H9 (cell line): ENCODE results near the gene FMO5. TPM values are rescaled to one million over a fixed set of nuclear protein-coding genes. Genes with fewer than 3 reads are reported as not detected.

ENCODE experiments used
- DNase-seq: peaks from one replicate; pipeline ENCODE4 v3.0.0-alpha.2; 2017
- H2AFZ ChIP-seq: one replicate; pipeline ENCODE4 v1.6.1; 2013; ENCODE audit warnings: mild to moderate bottlenecking, low read length, control low read depth, moderate library complexity
- H2AK5ac ChIP-seq: 2 replicates; pipeline ENCODE4 v1.6.1; 2013; ENCODE audit warnings: low read length, control low read depth, mixed read lengths; ENCODE audit not compliant: insufficient read length
- H2BK120ac ChIP-seq: one replicate; pipeline ENCODE4 v1.6.1; 2013; ENCODE audit warnings: low read depth, mild to moderate bottlenecking, low read length, control low read depth, inconsistent platforms; ENCODE audit not compliant: poor library complexity, severe bottlenecking
- H2BK12ac ChIP-seq: 2 replicates; pipeline ENCODE4 v1.6.1; 2013; ENCODE audit warnings: low read length, control low read depth, mixed read lengths, low read depth; ENCODE audit not compliant: insufficient read length
- H2BK15ac ChIP-seq: 2 replicates; pipeline ENCODE4 v1.6.1; 2013; ENCODE audit warnings: low read depth, low read length, control low read depth
- H2BK20ac ChIP-seq: one replicate; pipeline ENCODE4 v1.6.1; 2013; ENCODE audit warnings: low read depth, mild to moderate bottlenecking, low read length, control low read depth, inconsistent platforms; ENCODE audit not compliant: poor library complexity, severe bottlenecking
- H2BK5ac ChIP-seq: 2 replicates; pipeline ENCODE4 v1.6.1; 2013; ENCODE audit warnings: low read length, control low read depth, mixed read lengths; ENCODE audit not compliant: insufficient read length
- H3K14ac ChIP-seq: 2 replicates; pipeline ENCODE4 v1.6.1; 2013; ENCODE audit warnings: low read length, control low read depth; ENCODE audit not compliant: insufficient read depth
- H3K18ac ChIP-seq: 2 replicates; pipeline ENCODE4 v1.6.1; 2013; ENCODE audit warnings: low read depth, mild to moderate bottlenecking, mixed read lengths, low read length, control low read depth; ENCODE audit not compliant: insufficient read length
- H3K23ac ChIP-seq: 2 replicates; pipeline ENCODE4 v1.6.1; 2013; ENCODE audit warnings: low read length, control low read depth, mixed read lengths, low read depth; ENCODE audit not compliant: insufficient read length
- H3K23me2 ChIP-seq: 2 replicates; pipeline ENCODE4 v1.6.1; 2013; ENCODE audit warnings: low read depth, mild to moderate bottlenecking, mixed read lengths, low read length, control low read depth; ENCODE audit not compliant: insufficient read length, poor library complexity, severe bottlenecking
- H3K27ac ChIP-seq: 2 replicates; pipeline ENCODE4 v1.5.1; 2013; ENCODE audit warnings: low read length, control low read depth, mixed read lengths, low read depth; ENCODE audit not compliant: insufficient read length
- H3K27me3 ChIP-seq: 2 replicates; pipeline ENCODE4 v1.6.1; 2013; ENCODE audit warnings: low read length, control low read depth, inconsistent platforms; ENCODE audit not compliant: insufficient read depth
- H3K4ac ChIP-seq: 2 replicates; pipeline ENCODE4 v1.6.1; 2013; ENCODE audit warnings: low read depth, mild to moderate bottlenecking, control low read depth, inconsistent platforms, low read length, moderate library complexity
- H3K4me1 ChIP-seq: 2 replicates; pipeline ENCODE4 v1.6.1; 2013; ENCODE audit warnings: low read length, control low read depth, inconsistent platforms; ENCODE audit not compliant: insufficient read depth
- H3K4me2 ChIP-seq: 2 replicates; pipeline ENCODE4 v1.6.1; 2013; ENCODE audit warnings: low read length, control low read depth, mixed read lengths; ENCODE audit not compliant: insufficient read length, insufficient read depth
- H3K56ac ChIP-seq: 2 replicates; pipeline ENCODE4 v1.6.1; 2013; ENCODE audit warnings: low read depth, mild to moderate bottlenecking, mixed read lengths, low read length, control low read depth; ENCODE audit not compliant: insufficient read length
- H3K79me1 ChIP-seq: 2 replicates; pipeline ENCODE4 v1.6.1; 2013; ENCODE audit warnings: low read depth, mild to moderate bottlenecking, moderate library complexity, low read length, control low read depth, inconsistent platforms; ENCODE audit not compliant: insufficient read depth, poor library complexity, severe bottlenecking
- H3K79me2 ChIP-seq: 2 replicates; pipeline ENCODE4 v1.6.1; 2013; ENCODE audit warnings: low read length, control low read depth, inconsistent platforms; ENCODE audit not compliant: insufficient read depth
- H3K9ac ChIP-seq: 2 replicates; pipeline ENCODE4 v1.6.1; 2013; ENCODE audit warnings: low read length, control low read depth, mixed read lengths; ENCODE audit not compliant: insufficient read length; ENCODE audit errors: extremely low read depth
- H3K9me3 ChIP-seq: one replicate; pipeline ENCODE4 v1.6.1; 2013; ENCODE audit warnings: low read depth, low read length, inconsistent platforms; ENCODE audit not compliant: control insufficient read depth
- H3T11ph ChIP-seq: one replicate; pipeline ENCODE4 v1.6.1; 2013; ENCODE audit warnings: mild to moderate bottlenecking, low read length, control low read depth, inconsistent platforms
- H4K20me1 ChIP-seq: one replicate; pipeline ENCODE4 v1.6.1; 2013; ENCODE audit not compliant: control insufficient read depth, insufficient read length, insufficient read depth
- H4K5ac ChIP-seq: 2 replicates; pipeline ENCODE4 v1.6.1; 2013; ENCODE audit warnings: low read depth, mild to moderate bottlenecking, mixed read lengths, low read length, control low read depth; ENCODE audit not compliant: insufficient read length
- H4K8ac ChIP-seq: replicated peaks from 2 replicates; pipeline ENCODE4 v1.6.1; 2013; ENCODE audit warnings: low read length, control low read depth, mixed read lengths, low read depth; ENCODE audit not compliant: insufficient read length
- H4K91ac ChIP-seq: 2 replicates; pipeline ENCODE4 v1.6.1; 2013; ENCODE audit warnings: low read depth, mild to moderate bottlenecking, moderate library complexity, mixed read lengths, low read length, control low read depth; ENCODE audit not compliant: insufficient read length
- H3K27ac Mint-ChIP-seq, 3 experiments: 2 replicates in 2 of 3; 3 replicates in 1 of 3; pipeline ENCODE4 v1.8.0; 2020 to 2021; ENCODE audit warnings: mixed read lengths in 3 of 3, mild to moderate bottlenecking in 1 of 3, moderate library complexity in 1 of 3
- H3K27me3 Mint-ChIP-seq: 2 replicates; pipeline ENCODE4 v1.8.0; 2021; ENCODE audit warnings: low read depth, mild to moderate bottlenecking, moderate library complexity, mixed read lengths
- H3K36me3 Mint-ChIP-seq, 3 experiments: 2 replicates in 2 of 3; 3 replicates in 1 of 3; pipeline ENCODE4 v1.8.0; 2020 to 2021; ENCODE audit warnings: low read depth in 3 of 3, mixed read lengths in 3 of 3; ENCODE audit not compliant: insufficient read depth in 1 of 3
- H3K4me1 Mint-ChIP-seq, 2 experiments: 2 replicates each; pipeline ENCODE4 v1.8.0; 2020; ENCODE audit warnings: mixed read lengths in 2 of 2
- H3K4me3 Mint-ChIP-seq, 2 experiments: 2 replicates in 1 of 2; 3 replicates in 1 of 2; pipeline ENCODE4 v1.8.0; 2020 to 2021; ENCODE audit warnings: mild to moderate bottlenecking in 2 of 2, mixed read lengths in 2 of 2, moderate library complexity in 1 of 2
- H3K9me3 Mint-ChIP-seq, 2 experiments: 2 replicates in 1 of 2; 3 replicates in 1 of 2; pipeline ENCODE4 v1.8.0; 2020; ENCODE audit warnings: mild to moderate bottlenecking in 2 of 2, mixed read lengths in 2 of 2, moderate library complexity in 1 of 2
- CTCF ChIP-seq: fragments of 200-600 bp; sonication (generic); conservative IDR thresholded peaks from 3 replicates; pipeline ENCODE4 v1.8.0; 2021; ENCODE audit warnings: antibody characterized with exemption, mild to moderate bottlenecking
- WGBS: extraction: QIAGEN DNeasy Blood & Tissue Kit; methylation state at CpG from one replicate; pipeline ENCODE4 v1.1.7; 2013; ENCODE audit warnings: missing lambda C conversion rate, low lambda C conversion rate, mixed read lengths; ENCODE audit not compliant: insufficient read length; ENCODE audit errors: extremely low coverage; 5-methylcytosine and 5-hydroxymethylcytosine counted together
- total RNA-seq: library from RNA; stranded (reverse); gene quantifications from 2 replicates; pipeline ENCODE4 v1.2.1, GENCODE V29; 2021

FMO5 gene
- total RNA-seq, 1 experiment from 2014 or later: 0.61 TPM

DNA sequence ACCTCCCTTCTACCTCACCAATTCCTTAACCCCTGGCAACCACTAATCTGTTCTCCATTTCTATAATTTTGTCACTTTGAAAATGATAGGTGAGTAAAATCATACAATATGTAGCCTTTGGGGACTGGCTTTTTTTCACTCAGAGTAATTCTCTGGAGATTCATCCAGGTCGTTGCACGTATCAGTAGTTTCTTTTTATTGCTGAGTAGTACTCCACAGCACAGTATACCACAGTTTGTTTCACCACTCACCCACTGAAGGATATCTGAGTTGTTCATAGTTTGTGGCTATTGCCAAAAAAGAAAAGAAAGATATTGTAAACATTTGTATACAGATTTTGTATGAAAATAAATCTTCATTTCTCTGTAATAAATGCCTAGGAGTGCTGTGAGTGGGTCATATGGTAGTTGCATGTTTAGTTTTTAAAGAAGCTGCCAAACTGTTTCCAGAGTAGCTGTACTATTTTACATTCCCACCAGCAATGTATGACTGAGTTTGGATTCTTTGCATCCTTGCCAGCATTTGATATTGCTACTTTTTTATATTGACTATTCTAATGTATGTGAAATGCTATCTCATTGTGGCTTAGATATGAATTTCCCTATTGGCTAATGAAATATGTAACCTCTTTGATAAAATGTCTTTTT is 21.0 kb upstream of the FMO5 start:
- WGBS: no CpG with 5 or more reads among the region's 2 CpGs
- Mint-ChIP-seq H3K9me3 (no peaks in the 10 kb centered on the region), H3K36me3 (peaks cover 0 to 9% (median 1%) of the 10 kb centered on the region in 3 experiments; a peak in 2 of 7 replicates), H3K27me3 (no peaks in the 10 kb centered on the region), H3K4me1 (peaks cover 46 to 48% of the 10 kb centered on the region in 2 experiments), H3K4me3 (no peak overlapping the region), H3K27ac (peak overlapping the region in 1 of 3 experiments; percentile 49; a peak in 1 of 7 replicates)
- Histone ChIP-seq H3K18ac (no peak overlapping the region), H3K23me2 (peaks cover 4% of the 10 kb centered on the region), H4K5ac (no peak overlapping the region), H2BK20ac (no peak overlapping the region), H3K4me1 (peaks cover 11% of the 10 kb centered on the region), H3K4me2 (no peak overlapping the region), H3K79me2 (peaks cover 24% of the 10 kb centered on the region; the same call in 1 of the 2 replicates), H2BK15ac (no peak overlapping the region), H3K9ac (no peak overlapping the region), H2BK5ac (no peak overlapping the region), H4K8ac (no peak overlapping the region), H2AK5ac (no peak overlapping the region), H3K27me3 (no peaks in the 10 kb centered on the region), H3K4ac (no peak overlapping the region), H2AFZ (no peak overlapping the region), H3K27ac (no peak overlapping the region), H3K14ac (no peak overlapping the region), H2BK120ac (no peak overlapping the region), H3K56ac (no peak overlapping the region), H3K23ac (no peak overlapping the region), H3K9me3 (no peaks in the 10 kb centered on the region), H2BK12ac (no peak overlapping the region), H4K20me1 (peaks cover 3% of the 10 kb centered on the region), H3K79me1 (peaks cover 4% of the 10 kb centered on the region), H3T11ph (no peak overlapping the region), H4K91ac (no peak overlapping the region)
- no peak for DNase-seq
- no peak for TF ChIP-seq CTCF
